ENCODE results near the gene GTF2A1L. TPM values are rescaled to one million over a fixed set of nuclear protein-coding genes. Genes with fewer than 3 reads are reported as not detected.
"Not testable (repeated sequence)": the region's sequence is repeated elsewhere in the genome, so short reads cannot be mapped to it uniquely, and the experiment has no call there.

Gene GTF2A1L
- total RNA-seq, 1 donor from 2014 or later = not detected

- DNase-seq (ENCODE audit: low spot score) = no peak
Measured at GRCh38 chr2:48607307-48608014, 10.2 kb upstream of the GTF2A1L start.

DNA sequence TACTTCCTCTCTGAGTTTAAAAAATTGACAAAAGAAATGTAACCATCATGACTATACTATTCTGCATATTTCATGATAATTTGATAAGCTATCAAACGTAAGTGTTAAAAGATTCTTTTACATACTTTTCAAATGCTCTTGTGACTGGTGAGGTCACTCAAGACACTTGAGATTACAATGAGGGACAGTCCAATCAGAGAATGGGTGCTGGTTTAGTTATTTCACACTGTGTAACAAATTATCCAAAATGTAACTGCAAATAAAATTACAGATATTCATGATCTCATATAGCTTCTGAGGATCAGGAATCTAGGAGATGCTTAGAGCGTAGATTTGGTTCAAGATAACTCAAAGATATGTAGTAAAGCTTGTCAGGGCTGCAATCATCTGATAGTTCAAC, 4.4 kb upstream of the GTF2A1L start:
- no peak for DNase-seq (ENCODE audit: low spot score)

DNA sequence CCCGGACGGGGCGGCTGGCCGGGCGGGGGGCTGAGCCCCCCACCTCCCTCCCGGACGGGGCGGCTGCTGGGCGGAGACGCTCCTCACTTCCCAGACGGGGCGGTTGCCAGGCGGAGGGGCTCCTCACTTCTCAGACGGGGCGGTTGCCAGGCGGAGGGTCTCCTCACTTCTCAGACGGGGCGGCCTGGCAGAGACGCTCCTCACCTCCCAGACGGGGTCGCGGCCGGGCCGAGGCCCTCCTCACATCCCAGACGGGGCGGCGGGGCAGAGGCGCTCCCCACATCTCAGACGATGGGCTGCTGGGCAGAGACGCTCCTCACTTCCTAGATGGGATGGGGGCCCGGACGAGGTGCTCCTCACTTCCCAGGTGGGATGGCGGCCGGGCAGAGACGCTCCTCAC, 3.1 kb upstream of the GTF2A1L start:
- not testable (repeated sequence) for DNase-seq (ENCODE audit: low spot score)

DNA sequence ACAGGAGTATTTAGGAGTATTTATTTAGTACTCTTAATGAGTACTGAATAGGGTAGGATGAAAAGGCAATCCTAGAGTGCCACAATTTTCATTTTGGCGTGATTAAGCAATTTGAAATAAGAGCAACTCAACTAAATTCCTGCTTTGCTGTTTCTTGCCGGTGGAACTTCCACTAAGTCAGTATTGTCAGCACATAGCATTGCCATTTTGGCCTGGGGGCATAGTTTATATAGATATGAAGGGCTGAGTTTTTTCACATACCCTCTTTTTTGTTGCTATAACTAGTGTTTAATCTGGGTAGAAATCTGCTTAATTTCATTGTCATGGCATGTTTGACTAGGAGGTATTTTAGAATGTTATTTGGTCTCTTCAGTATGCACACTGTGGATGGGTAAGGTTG, 1.9 kb downstream of the GTF2A1L start:
- no peak for DNase-seq (ENCODE audit: low spot score)

- no peak for DNase-seq (ENCODE audit: low spot score)
Measured at GRCh38 chr2:48620604-48621003, 2.9 kb downstream of the GTF2A1L start.

GRCh38 chr2:48622691-48623090, 5.0 kb downstream of the GTF2A1L start:
- DNase-seq (ENCODE audit: low spot score) = not testable (repeated sequence)

- no peak for DNase-seq (ENCODE audit: low spot score)
Measured at GRCh38 chr2:48624696-48625095, 7.0 kb downstream of the GTF2A1L start.

DNA sequence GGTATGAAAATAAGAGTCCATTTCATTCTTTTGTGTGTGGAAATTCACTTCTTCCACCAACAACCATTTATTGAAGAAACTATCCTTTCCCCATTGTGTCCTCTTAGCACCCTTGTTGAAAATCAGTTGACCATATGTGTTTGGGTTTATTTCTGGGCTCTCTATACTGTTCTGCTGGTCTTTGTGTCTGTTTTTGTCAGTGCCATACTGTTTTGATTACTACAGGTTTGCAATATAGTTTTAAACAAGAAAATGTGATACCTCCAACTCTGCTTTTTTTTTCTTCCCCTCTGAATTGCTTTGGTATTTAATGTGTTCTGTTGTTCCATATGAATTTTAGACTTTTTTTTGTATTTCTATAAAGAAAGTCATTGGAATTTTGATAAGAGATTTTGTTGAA, 8.4 kb downstream of the GTF2A1L start:
- no peak for DNase-seq (ENCODE audit: low spot score)

- no peak for DNase-seq (ENCODE audit: low spot score)
Measured at GRCh38 chr2:48633143-48633542, 15.5 kb downstream of the GTF2A1L start.

DNA sequence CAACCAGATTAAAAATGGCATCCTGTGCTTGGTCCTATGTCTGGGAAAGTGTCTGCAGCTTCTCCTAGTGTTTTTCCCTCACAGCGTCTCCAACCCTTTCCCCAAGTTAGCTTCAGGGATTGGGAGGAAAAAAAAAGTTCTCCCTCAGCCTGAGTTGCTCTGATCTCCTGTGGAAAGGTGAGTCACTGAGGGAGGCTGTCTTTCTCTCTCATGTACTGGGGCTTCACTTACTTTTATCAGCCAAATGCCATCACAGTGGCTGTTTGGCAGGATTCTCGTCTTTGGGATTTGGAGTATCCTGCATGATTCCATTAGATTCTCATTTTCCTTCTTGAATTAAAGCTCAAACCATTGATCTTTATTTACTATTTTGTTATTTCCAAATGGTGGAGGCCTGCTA, 18.1 kb downstream of the GTF2A1L start:
- DNase-seq (ENCODE audit: low spot score) = no peak

GRCh38 chr2:48638261-48638660, 20.6 kb downstream of the GTF2A1L start:
- no peak for DNase-seq (ENCODE audit: low spot score)

GRCh38 chr2:48651158-48651790, 33.6 kb downstream of the GTF2A1L start:
- no peak for DNase-seq (ENCODE audit: low spot score)

DNA sequence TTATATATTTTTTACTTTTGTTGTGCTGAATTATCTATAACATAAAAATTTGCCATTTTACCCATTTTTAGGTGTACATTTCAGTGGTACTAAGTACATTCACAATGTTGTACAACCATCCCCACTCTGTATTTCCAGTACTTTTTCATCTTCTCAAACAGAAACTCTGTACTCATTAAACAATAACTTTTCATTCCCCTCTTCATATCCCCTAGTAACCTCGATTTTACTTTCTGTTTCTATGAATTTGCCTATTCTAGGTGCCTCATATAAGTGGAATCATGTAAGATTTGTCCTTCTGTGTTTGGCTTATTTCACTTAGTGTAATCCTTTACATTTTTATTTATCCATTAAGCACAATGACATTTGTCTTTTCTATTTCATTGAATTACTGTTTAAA, 51.3 kb downstream of the GTF2A1L start:
- DNase-seq (ENCODE audit: low spot score) = no peak

GRCh38 chr2:48673581-48673980, 55.9 kb downstream of the GTF2A1L start:
- DNase-seq (ENCODE audit: low spot score) = no peak

GRCh38 chr2:48674933-48675332, 57.3 kb downstream of the GTF2A1L start:
- DNase-seq (ENCODE audit: low spot score) = no peak

DNA sequence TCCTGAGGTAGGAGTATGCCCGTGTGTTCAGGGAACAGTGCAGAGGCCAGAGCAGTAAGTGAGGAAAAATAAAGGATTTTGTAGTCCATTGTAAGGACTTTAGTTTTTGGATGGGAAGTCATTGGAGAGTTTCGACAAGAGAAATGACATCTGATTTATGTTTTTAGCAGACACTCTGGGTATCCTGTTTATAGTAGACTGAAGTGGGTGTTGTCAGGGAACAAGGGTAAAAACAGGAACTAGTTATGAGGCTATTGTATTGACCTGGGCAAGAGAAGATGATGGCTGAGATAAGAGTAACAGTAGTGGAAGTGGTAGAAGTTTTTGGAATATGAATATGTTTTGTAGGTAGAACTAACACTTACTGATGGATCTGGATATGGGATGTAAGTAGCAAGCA, 59.8 kb downstream of the GTF2A1L start:
- no peak for DNase-seq (ENCODE audit: low spot score)

DNA sequence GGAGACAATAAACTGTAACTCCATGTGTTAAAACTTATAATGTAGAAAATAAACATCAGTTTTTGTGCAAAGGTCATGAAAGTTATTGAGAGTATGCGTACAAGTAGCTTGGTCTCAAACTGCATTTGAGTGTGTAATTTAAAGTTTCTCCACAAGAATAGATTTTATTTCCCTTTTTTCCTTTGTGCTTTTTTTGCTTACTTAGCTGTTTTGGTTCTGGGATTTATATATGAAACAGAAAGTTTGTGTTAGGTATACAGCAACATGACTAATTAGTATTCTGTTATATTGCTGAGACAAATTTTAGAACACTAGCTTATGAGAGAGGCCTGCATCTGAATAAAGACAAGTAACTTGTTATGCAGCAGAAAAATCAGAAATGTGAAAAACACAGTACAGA, 67.5 kb downstream of the GTF2A1L start:
- DNase-seq (ENCODE audit: low spot score) = no peak

- DNase-seq (ENCODE audit: low spot score) = no peak
Measured at GRCh38 chr2:48691935-48692691, 74.5 kb downstream of the GTF2A1L start.

DNA sequence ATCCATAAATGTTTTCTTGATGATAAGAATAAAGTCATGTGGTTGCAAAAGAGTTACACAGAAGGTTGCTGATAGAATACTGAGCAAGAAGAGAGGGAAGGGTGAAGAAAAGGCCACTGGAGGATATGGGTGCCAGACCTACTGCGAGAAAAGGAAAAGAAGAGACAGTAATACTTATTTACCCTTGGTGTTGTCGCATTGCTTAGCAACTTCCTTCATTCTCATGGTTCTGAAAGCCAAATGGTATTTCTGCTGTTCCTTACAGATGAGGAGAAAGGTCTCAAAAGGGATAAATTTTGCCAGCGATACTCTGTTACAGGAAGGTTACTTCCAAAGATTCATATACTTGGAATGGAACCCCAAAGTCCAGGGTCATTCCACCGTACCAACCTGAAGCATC, 75.4 kb downstream of the GTF2A1L start:
- DNase-seq (ENCODE audit: low spot score) = no peak

GRCh38 chr2:48693645-48694044, 76.0 kb downstream of the GTF2A1L start:
- DNase-seq (ENCODE audit: low spot score) = no peak

DNA sequence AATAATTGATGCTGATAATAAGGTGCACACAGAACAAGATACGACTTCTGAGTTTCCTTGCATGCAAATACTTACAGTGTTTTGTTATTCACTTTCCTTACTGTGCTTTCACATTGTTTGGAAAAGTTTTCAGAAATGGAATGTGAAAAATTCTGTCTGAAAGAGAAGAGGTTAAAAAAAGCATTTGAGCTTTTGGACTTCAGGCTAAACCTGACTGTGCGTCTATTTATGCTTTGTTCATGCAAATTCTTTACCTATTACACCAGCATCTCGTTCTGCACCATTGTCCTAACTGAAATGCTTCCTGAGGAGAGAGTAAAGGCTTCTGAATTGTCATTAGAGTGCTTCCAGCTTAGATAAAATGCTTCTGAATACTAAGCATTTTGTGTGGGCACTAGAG, 76.5 kb downstream of the GTF2A1L start:
- DNase-seq (ENCODE audit: low spot score) = no peak

- DNase-seq (ENCODE audit: low spot score) = no peak
Measured at GRCh38 chr2:48695991-48696390, 78.3 kb downstream of the GTF2A1L start.

Measured in mesenteric fat pad (tissue), 1 donor.